Fibroblast of mammary gland (primary cell): ENCODE measurements around the gene TP63.

Source experiments
- DNase-seq: peaks from one replicate; pipeline ENCODE4 v3.0.0-alpha.2; 2010; ENCODE audit warnings: low read depth
- H3K4me3 ChIP-seq: 2 replicates; pipeline ENCODE4 v1.5.1; 2011; ENCODE audit warnings: low read depth, mild to moderate bottlenecking, low read length, moderate library complexity; ENCODE audit not compliant: control insufficient read depth
- TF ChIP-seq, protein P1 (sequence below): conservative IDR thresholded peaks from 2 replicates; pipeline ENCODE4 v1.5.1; 2011; ENCODE audit warnings: low read depth, low read length, inconsistent platforms; ENCODE audit not compliant: control insufficient read depth, insufficient read depth

The TP63 gene

DNA sequence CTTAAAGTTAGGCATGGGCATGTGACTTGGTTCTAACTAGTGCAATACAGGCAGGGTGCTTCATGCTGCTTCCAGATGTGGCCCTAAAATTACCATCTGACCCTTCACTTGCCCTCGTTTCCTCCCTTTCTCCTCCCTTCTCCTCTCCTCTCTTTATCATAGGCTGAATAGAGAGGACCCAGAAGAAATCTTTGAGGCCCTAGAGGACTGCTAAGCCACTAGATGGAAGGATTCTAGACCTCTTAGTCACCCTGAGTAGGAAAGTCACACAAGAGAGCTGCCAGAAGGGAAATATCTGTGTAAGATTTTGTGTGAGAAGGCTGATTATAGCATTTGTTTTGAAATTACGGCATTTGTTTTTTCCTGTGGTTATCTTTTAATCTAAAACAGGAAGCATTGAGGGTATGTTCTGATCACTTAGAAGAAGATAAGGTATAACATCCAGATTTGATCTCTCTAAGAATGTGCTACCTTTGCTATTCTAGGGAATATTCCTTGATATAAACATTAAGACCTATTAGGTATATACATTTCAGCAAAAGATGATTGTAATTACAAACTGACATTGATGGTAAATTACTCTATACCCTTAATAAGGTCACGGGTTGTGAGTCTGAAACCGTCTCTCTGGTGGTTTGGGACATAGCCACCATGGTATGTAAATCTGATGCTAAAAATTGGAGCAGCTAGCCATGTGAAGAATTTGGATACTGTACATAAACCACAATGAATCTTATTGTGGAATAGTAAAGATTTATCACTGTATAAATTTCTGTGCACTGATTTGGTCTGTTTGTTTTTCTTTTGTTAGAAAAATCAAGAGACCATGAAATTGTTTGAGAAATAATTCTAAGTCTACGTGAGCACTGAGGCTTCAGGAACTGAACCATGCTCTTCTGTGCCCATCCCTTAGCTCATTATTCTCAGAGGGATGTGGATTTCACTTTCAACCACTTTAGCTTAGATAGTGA, 84.1 kb downstream of the TP63 start:
- peak; percentile 46 for DNase-seq
- no peak overlapping the region for H3K4me3 ChIP-seq
- TF ChIP-seq, protein P1, sequence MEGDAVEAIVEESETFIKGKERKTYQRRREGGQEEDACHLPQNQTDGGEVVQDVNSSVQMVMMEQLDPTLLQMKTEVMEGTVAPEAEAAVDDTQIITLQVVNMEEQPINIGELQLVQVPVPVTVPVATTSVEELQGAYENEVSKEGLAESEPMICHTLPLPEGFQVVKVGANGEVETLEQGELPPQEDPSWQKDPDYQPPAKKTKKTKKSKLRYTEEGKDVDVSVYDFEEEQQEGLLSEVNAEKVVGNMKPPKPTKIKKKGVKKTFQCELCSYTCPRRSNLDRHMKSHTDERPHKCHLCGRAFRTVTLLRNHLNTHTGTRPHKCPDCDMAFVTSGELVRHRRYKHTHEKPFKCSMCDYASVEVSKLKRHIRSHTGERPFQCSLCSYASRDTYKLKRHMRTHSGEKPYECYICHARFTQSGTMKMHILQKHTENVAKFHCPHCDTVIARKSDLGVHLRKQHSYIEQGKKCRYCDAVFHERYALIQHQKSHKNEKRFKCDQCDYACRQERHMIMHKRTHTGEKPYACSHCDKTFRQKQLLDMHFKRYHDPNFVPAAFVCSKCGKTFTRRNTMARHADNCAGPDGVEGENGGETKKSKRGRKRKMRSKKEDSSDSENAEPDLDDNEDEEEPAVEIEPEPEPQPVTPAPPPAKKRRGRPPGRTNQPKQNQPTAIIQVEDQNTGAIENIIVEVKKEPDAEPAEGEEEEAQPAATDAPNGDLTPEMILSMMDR: no peak

DNA sequence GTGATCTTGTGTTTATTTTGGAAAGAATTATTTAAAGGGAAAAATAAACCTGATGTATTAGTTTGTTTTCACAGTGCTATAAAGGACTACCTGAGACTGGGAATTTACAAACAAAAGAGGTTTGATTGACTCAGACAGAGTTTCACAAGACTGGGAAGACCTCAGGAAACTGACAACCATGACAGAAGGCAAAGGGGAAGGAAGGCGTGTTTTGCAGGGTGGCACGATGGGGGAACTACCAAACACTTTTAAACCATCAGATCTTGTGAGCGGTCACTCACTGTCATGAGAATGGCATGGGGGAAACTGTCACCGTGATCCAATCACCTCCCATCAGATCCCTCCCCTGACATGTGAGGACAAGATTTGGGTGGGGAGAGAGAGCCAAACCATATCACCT, 87.0 kb downstream of the TP63 start:
- H3K4me3 ChIP-seq: no peak overlapping the region
- no peak for DNase-seq
- TF ChIP-seq, protein P1: no peak

DNA sequence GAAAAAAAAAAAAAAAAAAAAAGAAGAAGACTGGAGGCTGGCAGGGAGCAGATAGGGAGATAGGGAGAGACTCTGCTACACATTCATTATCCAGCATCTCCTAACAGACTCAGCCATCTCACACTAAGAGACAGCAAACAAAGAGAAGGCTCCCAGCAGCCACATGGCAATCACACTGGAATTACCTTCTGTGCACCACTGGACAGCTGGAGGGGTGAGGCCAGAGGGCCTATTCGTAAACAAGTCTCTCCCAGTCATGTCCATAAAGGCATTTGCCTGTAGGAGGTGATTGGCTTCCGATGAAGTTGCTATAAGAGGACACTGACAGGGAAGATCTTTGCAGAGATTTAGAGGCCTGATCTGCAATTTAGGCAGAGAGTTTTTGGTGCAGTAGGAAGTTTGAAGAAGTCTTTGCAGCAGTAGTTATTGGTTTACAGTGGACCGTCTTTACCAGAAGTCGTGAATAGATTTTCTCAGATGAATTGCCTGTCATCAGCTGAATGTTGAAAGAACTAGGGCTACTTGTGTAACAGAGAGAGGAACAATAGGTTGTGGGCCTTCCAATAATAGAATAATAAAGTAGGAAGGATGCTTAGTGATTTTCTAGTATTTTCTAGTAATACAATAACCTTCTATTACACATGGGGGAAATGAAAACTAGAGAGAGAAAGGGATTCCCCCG, 89.7 kb downstream of the TP63 start:
- TF ChIP-seq, protein P1: no peak

DNA sequence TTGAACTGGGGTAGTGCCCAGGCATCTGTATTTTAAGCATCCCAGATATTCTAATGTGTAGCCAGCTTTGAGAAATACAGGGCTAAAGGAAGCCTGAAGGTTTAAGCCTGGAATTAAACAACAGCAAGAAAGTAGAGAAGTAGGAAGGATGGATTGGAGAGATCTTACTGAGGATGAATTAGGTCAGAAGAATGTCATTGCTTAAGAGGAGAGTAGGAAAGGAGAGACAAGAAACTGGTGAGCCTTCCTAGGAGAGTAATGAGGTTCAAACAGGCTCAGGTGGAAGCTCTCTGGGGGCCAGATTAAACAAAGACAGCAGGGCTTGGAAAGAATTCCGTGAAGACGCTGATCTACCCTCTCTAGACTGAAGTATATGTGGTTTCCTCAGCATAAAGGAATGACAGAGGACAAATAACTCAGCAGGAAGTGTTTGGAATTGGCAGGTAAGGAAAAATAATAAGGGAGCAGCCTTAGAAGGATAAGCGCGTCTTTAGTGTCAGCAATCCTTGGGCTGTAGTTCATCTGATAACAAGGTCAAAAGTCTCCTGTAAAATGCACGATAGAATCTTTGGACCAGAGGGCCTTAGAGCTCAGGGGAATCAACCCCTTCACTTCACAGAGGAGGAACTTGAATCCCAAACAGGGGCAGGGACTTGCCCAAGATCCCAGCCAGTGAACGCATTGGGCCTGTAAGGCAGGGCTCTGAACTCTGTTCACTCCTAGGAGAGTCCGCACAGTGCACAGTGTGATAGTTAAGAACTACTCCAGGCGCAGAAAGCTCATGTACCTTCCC, 90.9 kb downstream of the TP63 start:
- no peak for DNase-seq
- no peak overlapping the region for H3K4me3 ChIP-seq
- TF ChIP-seq, protein P1: no peak

More for the DNA sequence above, 89.7 kb downstream of the TP63 start:
- peak; percentile 20 for DNase-seq
- H3K4me3 ChIP-seq: no peak overlapping the region

DNA sequence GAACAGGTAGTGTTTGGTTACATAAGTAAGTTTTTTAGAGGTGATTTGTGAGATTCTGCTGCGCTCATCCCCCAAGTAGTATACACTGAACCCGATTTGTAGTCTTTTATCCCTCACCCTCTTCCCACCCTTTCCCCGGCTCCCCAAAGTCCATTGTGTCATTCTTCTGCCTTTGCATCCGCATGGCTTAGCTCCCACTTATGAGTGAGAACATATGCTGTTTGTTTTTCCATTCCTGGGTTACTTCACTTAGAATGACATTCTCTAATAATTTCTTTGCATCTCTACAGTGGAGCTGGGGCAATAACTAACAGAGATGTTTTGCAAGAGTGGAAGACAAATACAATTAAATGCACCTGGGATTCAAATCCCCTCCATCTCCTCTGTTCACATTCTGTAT, 93.2 kb downstream of the TP63 start:
- DNase-seq: peak; percentile 62
- H3K4me3 ChIP-seq: no peak overlapping the region
- TF ChIP-seq, protein P1: no peak

DNA sequence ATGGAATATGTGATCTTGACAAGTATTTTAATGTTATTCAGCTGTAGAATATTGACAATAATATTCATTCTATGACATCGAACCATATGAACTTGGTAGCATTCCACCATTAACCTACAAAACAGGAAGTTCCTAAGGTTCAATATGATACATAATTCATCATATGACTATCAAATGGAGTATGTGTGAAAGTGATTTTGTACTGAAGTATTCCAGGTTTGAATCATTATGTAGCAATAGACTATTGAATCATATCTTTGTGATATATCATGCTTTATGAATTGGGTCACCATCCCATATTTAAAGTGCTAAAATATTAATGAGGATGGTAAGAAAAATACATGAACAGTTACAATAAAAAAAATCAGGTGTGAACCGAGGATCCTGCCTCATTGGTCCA, 95.1 kb downstream of the TP63 start:
- TF ChIP-seq, protein P1: no peak

More for the DNA sequence above, 95.1 kb downstream of the TP63 start:
- no peak overlapping the region for H3K4me3 ChIP-seq
- DNase-seq: peak; percentile 20
